HG02623 (cell line): ENCODE data around the gene DIP2B.

Experiments used
- ATAC-seq: cut with Tn5 transposase; IDR thresholded peaks from one replicate; pipeline ENCODE4 v1.9.1; 2021; ENCODE audit warnings: moderate library complexity; ENCODE audit not compliant: unreplicated experiment

DIP2B gene

DNA sequence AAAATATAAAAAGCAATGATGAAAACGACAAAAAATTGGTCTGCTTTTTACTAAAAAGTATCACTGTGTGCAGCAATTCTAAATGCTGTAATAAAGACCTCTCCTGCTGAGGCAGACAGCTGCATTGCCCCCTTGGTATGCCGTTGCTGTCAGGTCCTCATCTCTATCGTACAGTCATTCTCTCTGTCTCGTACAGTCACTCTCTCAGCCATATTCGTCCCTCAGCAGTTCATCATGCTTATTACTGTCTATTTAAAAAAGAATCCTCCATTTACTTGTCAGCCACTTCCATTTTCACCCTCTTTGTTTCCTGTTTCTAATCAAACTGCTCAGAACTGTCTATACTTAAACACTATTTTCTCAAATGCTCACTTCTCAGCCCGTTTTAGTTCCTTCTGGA is 123.6 kb downstream of the DIP2B start:
- no peak for ATAC-seq

DNA sequence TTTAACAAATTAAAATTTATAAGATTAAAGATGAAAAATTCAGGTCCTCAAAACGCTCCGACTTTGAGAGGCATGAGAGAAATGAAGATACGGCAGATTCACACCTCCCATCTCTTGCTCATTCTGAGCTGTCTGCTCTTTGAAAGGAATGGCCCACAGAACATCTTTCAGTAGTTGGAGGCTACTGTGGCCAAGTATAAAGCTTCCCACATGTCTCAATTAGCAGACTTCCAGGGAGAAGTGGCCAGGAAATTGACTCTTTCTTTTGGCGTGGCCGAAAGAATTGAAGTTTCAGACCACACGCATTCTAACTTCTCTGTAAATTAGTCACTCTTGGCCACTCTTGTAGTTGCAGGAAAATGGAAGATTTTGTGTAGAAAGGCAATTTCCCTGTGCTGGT is 129.2 kb downstream of the DIP2B start:
- ATAC-seq: no peak

DNA sequence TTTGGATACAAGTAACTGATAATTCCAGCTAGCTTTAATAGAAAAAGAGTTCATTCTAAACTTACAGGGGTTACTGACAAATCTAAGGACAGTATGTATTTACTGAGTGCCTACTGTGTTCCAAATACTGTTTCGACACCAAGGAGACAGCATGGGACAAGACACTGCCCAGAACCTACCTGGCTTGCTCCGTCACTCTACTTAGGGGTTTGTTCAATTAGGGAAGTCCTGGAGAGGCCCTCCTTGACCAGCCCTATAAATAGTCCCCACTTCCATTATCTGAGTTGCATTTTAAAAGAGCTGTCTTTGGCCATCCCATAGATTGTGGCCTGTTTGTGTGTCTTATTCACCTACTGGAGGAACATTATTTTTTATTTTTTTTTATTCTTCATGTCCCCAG is 129.6 kb downstream of the DIP2B start:
- no peak for ATAC-seq

DNA sequence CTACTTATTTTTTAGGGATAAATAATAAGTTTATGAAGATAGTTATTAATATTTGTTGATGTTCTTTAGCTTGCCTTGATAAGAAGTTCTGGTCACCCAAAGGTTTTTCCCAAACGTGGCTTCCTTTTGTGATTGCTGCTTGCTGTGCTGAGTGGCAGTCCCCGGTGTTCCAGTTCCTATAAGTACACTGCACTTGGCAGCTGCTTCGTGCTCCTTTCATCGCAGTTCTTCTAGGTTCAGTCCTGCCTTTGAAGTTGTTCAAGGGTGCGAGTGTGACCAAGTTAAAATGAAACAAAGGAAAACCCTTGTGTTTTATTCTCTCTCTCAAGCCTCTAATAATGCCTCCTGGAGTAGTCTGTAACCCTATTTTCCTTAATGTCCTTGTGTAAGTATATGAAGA is 130.6 kb downstream of the DIP2B start:
- no peak for ATAC-seq

- ATAC-seq: no peak
These were observed 131.1 kb downstream of the DIP2B start for GRCh38 chr12:50635857-50636256.

DNA sequence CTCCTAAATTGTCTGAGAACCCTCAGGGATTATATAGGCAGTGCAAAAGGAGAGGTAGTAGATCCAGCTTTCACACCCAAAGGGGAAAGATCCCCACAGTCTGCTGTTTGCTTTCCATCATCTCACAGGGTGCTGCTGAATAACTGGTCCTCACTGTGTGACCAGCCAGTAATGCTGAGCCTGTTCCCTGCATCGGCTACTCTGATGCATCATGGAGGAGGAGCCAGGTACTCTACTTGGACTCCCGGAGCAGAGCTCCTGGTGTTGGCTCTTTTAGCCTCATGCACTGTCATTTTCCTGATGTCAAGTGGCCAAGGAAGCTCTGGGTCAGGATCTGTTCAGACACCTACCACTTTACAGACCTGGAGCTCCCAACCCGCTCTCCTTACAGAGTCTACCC is 131.7 kb downstream of the DIP2B start:
- no peak for ATAC-seq

- ATAC-seq: no peak
These were observed 133.2 kb downstream of the DIP2B start for GRCh38 chr12:50637870-50638481.

DNA sequence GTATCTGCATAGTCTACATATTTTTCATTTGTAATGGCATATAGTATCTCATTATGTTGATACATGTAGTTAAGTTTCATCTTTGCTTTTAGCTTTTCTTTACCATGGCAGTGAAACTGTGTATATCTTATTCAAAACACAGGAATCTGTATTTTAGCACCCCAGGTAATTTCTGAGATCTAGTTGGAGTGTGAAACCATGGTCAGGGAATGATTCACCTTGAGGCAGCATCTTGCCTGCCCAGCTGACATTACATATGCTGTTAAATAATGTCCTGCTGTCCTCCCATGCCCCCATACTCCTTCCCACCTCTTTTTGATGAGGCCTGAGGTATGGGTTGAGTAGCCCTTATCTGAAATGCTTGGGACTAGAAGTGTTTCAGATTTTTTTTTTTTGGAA is 133.7 kb downstream of the DIP2B start:
- no peak for ATAC-seq

DNA sequence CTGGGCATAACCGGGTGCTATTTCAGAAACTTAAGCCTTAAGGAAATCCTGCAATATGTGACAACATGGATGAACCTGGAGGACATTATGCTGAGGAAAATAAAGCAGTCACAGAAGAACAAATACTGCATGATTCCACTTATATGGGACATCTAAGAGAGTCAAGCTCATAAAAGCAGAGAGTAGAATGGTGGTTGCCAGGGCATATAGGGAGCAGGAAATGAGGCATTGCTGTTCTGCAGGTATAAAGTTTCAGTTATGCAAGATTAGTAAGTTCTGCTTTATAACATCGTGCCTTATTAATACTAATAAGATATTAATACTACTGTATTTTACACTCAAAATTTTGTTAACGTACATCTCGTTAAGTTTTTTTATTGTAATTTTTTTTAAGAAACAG is 134.9 kb downstream of the DIP2B start:
- no peak for ATAC-seq

DNA sequence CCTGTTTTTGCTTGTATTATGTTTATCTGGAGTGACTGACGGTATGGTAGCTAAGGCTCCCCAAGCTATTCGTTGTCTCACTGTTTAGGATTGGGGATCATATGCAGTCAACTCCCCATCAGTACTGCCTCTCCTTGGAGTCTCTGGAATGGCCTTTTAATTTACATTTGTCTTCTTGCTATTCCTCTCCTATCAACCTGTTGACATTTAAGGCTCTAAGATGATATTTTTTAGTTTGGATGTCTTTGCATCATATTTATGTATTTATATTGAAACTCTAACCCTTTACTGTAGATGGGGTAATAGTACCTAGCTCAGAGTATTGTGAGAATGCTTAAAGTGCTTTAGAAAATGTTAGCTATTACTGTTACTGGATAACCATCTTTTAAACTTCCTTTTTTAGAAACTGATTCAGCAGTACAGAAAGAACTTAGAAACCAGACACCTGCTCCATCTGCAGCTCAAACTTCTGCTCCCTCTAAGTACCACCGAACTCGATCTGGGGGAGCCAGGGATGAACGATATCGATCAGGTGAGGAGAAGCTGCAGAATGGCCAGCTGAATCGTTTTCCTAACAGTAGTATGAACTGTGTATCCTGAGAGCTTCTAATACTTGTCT is 135.6 kb downstream of the DIP2B start:
- no peak for ATAC-seq

DNA sequence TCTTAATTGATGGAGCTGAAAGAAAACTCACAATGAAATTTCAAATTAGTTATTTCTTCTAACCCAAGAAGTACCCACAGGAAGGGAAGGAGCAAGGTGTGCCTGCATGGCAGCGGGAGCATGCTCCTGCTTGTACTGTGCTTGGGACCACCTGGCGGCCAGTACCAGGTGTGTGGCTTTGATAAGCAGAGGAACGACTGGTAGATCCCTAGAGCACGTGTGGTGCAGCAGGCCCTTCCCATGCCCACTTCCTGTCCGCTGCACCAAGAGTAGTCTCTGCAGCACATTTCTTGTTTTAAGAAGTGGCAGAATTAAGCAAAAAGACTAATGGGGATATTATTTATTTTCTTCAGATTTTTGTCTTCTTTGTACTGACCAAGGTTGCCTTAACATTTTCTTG is 136.8 kb downstream of the DIP2B start:
- ATAC-seq: no peak

- ATAC-seq: no peak
These were observed 137.3 kb downstream of the DIP2B start for GRCh38 chr12:50642035-50642451.

- no peak for ATAC-seq
These were observed 138.0 kb downstream of the DIP2B start for GRCh38 chr12:50642761-50643160.

DNA sequence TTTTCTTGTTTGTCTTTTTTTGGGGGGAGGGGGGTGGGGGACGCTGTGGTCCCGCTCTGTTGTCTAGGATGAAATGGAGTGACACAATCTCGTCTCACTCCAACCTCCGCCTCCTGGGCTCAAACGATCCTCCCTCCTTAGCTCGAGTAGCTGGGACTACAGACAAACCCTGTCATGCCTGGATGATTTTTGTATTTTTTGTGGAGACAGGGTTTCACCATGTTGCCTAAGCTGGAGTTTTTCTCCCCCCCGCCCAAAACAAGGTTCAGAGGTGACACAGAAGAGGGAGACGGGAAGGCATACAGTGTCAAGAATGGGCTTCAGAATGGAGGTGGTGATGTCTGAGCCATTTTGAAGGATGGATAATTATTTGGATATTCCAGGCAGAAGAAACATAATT is 142.2 kb downstream of the DIP2B start:
- ATAC-seq: no peak

DNA sequence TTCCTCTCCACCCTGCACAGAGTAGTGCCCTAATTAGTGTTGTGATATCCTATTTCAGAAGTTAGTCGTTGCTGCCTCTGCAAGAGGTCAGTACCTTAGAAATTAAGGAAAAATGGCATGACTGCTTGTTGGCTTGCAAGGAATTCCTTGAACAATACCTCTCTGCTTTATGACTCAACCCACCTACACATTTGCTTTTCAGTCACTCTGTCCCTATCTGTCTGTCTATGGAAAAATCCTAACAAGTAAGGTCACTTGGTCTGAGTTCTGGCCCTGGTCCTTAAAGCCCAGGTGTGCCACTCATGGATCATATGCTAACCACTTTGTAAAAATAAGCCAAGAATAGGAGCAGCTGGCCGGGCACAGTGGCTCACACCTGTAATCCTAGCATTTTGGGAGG is 142.7 kb downstream of the DIP2B start:
- no peak for ATAC-seq

- ATAC-seq: no peak
These were observed 145.5 kb downstream of the DIP2B start for GRCh38 chr12:50650285-50650684.

GRCh38 chr12:50655374-50655921 is 150.7 kb downstream of the DIP2B start:
- no peak for ATAC-seq

- ATAC-seq: no peak
These were observed 154.5 kb downstream of the DIP2B start for GRCh38 chr12:50659260-50659659.

GRCh38 chr12:50659690-50660424 is 155.1 kb downstream of the DIP2B start:
- no peak for ATAC-seq

DNA sequence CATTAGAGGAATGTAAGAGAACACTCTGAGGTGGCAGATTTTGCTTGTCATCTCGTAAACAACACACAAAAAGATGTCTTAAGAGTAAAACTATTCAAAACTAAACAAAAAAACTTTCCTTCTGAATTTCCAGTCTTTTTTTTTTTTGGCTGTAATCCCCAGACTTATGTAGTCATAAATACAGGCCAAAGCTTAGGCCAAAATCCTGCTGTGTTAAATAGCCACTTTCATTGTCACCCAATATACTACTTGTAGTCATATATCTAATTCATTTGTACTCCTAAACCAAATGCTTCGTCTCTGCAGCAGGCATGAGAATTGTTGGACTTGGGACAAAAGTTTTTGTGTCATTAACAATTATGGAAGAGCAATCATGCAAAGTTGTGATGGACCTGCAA is 155.6 kb downstream of the DIP2B start:
- ATAC-seq: no peak

DNA sequence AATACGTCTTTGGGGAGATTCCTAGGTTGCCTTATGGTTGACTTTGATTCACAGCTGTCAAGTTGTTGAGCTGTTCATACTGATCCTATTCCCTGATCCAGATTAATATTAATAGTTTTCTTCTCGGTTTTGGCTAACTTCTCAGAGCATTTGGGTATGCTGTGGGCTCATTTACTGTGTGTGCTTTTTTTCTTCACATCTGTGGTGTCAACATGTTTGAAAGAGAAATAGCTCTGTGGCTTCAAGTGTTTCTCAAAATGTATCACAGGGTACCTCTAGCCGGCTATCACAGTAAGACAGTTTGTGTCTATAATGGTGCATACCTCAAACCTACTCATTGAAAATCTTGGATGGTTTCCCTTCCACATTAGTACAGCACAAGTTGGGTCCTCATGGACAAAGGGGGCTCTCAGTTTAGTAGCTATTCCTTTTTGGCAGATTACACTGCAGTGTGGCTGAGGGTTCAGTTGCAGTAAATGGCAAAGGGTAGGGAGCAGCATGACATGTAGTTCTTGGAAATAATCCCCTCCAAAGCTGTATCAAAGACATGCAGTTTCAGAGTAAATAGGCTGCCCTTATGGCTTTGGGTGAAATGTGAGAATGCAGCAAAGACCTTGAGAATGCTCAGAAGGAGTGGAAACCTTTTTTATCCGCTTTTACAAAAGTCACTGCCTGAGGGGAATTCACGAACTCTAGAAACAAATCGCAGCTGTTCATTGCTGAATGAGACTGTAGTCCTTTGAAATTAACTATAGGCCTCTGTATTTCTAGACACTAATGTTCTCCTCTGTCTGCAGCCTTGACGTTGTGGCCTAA is 156.7 kb downstream of the DIP2B start:
- no peak for ATAC-seq
